SK-N-SH treated with all-trans-retinoic acid at 6 μM for 48 hours (cell line): ENCODE measurements around the gene CLEC2D.

Experiments
- ARNTL ChIP-seq: fragments of 450-650 bp; formaldehyde crosslinking; IDR thresholded peaks from 2 replicates; pipeline ENCODE4 v1.5.0; 2020; ENCODE audit warnings: low read depth, mild to moderate bottlenecking, moderate library complexity, borderline replicate concordance
- BACH2 ChIP-seq: fragments of 250-450 bp; sonication (Bioruptor Pico); IDR thresholded peaks from 2 replicates; pipeline ENCODE4 v1.9.0; 2021; ENCODE audit warnings: mild to moderate bottlenecking, borderline replicate concordance
- SNAI2 ChIP-seq: fragments of 250-450 bp; sonication (Bioruptor Pico); IDR thresholded peaks from 2 replicates; pipeline ENCODE4 v1.5.0; 2020; ENCODE audit warnings: mild to moderate bottlenecking, moderate library complexity
- TCF4 ChIP-seq: fragments of 250-450 bp; sonication (Bioruptor Pico); IDR thresholded peaks from 2 replicates; pipeline ENCODE4 v1.8.0; 2021; ENCODE audit warnings: mild to moderate bottlenecking, moderate library complexity, borderline replicate concordance
- TF ChIP-seq, protein P1 (sequence below): fragments of 250-450 bp; sonication (Bioruptor Pico); IDR thresholded peaks from 2 replicates; pipeline ENCODE4 v1.8.0; 2021; ENCODE audit warnings: low read depth, mild to moderate bottlenecking, moderate library complexity, borderline replicate concordance

DNA sequence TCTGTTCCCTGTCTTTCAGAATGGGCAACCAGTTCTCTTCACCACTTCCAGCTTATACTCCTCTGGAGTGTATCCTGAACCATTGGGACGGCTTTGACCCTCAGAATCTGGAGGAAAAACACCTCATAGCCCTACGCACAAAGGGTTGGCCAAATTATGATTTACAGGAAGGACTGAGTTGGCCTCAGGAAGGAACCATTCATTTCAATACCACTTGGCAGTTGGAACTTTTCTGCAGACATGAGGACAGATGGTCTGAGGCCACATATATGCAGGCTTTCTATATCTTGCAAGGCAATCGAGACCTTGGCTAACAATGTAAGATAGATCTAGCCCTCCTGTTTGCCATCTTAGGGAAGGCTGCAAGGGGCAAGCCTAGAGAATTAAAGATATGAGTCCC lies 39.3 kb downstream of the CLEC2D start:
- TF ChIP-seq BACH2 (CRISPR knock-in tag): no peak
- no peak for TF ChIP-seq TCF4
- no peak for TF ChIP-seq SNAI2 (CRISPR knock-in tag)
- no peak for TF ChIP-seq ARNTL (CRISPR knock-in tag)
- TF ChIP-seq, protein P1, sequence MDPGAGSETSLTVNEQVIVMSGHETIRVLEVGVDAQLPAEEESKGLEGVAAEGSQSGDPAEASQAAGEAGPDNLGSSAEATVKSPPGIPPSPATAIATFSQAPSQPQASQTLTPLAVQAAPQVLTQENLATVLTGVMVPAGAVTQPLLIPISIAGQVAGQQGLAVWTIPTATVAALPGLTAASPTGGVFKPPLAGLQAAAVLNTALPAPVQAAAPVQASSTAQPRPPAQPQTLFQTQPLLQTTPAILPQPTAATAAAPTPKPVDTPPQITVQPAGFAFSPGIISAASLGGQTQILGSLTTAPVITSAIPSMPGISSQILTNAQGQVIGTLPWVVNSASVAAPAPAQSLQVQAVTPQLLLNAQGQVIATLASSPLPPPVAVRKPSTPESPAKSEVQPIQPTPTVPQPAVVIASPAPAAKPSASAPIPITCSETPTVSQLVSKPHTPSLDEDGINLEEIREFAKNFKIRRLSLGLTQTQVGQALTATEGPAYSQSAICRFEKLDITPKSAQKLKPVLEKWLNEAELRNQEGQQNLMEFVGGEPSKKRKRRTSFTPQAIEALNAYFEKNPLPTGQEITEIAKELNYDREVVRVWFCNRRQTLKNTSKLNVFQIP: no peak
